ENCODE data around the gene YJEFN3.

YJEFN3 gene

GRCh38 chr19:19558055-19558454, 29.3 kb downstream of the YJEFN3 start:
- no peak for DNase-seq

- no peak for DNase-seq
Measured at GRCh38 chr19:19558636-19559035, 29.9 kb downstream of the YJEFN3 start.

DNA sequence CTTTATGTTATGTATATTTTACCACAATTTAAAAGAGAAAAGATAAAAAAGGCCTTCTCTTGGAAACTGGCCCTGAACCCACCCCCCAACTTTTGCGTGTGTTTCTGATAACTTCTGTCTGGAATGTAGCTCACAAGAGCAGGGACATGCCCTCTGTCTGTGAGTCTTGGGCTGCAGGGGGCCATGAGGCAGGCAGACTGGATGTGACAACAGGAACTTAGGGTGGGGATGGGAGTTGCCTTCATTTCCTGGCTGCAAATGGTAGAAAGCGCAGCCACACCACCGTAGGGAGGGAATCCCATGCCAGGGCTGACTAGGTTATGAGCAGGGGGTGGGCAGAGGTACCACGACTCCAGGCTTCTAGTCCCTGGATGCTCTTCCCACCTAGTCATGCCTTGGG, 31.2 kb downstream of the YJEFN3 start:
- DNase-seq, result no peak

GRCh38 chr19:19561946-19562664, 33.4 kb downstream of the YJEFN3 start:
- no peak for DNase-seq

DNA sequence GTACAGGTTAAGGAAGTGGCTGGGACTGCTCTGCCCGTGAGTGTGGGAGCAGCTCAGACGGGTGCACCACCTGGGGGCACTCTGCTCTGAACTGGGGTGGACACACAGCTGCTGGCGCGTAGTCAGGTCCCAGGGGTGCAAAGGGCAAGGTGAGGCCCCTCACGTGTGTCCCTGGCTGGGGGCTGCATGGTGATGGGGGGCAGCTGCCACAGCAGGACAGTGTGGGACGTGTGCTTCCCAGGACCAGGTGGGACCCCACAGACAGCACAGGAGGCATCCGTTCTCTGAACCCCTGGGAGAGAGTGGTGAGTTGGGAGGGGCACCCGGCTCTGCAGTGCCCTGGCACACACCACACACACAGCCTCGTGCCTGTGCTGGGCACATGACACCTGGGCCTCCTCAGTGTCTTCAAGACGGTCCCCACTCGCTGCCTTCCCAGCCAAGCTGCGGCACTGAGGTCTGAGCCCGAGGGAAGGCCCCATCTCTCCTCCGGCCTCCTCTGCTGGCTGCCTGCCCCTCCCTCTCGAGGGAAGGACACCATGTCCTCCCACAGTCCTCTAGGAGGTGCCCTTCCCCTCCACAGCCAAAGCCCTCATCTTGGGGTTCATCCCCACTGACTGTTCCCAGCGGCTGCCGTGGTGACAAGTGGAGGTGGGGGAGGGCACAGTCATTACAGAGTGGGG, 34.1 kb downstream of the YJEFN3 start:
- no peak for DNase-seq

DNA sequence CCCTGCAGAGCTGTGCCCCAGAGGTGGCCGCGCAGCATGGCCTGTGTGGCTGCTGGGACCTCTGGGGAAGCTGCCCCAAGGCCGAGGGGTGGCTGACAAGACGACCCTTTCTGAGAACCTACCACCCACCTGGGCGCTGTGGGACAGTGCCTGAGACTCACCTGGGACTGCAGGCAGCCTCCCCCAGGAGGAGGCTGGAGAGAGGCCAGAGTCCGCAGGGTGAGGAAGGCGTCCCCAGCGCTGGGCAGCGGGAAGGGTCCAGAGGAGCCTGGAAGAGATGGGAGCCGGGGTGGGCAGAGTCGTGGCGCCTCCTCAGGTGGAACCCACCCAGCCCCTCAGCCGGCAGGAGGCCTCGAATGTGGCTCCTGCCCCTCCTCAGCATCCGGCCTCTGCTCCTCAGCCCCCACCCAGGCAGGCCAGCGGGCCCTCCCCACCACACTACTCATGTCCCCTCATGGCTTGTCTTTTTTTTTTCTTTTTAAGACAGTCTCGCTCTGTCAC, 34.7 kb downstream of the YJEFN3 start:
- no peak for DNase-seq

DNA sequence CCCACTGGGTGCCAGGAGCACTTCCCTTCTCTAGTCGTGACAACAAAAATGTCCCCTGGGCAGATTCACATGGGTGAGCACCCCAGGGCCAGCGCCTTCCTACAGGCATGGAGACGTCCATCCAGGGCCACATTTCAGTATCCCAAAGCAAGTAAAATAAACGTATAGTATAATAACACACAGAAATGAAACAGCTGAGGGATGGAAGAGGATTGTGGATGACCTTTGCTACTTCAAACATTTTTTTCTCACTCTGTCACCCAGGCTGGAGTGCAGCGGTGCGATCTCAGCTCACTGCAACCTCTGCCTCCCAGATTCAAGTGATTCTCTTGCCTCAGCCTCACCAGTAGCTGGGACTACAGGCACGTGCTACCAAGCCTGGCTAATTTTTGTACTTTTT, 37.6 kb downstream of the YJEFN3 start:
- no peak for DNase-seq

GRCh38 chr19:19567391-19567790, 38.7 kb downstream of the YJEFN3 start:
- no peak for DNase-seq

DNA sequence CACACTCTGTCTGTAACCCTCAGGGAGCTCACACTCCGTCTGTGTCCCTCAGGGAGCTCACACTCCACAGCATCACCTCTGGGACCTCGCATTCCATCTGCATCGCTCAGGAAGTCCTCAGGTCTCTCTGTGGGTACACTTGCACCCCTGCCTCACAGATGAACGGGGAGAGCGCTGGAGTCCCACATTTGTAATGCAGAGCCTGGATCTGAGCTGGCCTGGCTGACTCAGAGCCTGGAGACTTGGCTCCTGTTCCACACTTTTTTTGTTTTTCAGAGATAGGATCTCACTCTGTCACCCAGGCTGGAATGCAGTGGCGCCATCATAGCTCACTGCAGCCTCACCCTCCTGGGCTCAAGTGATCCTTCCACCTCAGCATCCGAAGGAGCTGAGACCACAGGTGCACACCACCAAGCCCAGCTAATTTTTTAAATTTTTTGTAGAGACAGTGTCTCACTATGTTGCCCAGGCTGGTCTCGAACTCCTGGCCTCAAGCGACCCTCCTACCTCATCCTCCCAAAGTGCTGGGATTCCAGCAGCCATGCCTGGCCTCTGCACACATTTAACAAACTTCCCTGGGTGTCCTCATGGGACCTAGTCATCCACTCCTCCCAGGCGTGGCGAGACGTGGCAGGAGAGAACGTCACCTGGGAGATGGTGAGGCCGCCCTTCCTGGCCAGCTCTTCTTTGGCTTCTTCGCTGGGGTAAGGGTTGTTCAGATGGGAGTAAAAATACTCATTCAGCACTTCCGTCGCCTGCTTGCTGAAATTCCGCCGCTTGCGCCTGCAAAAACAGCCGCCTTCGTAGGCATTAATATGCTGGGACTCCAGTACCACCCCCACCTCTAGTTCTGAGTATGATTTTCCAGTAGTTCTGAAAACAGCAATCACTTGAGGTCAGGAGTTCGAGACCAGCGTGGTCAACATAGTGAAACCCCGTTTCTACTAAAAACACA, 40.4 kb downstream of the YJEFN3 start:
- DNase-seq, result no peak

DNA sequence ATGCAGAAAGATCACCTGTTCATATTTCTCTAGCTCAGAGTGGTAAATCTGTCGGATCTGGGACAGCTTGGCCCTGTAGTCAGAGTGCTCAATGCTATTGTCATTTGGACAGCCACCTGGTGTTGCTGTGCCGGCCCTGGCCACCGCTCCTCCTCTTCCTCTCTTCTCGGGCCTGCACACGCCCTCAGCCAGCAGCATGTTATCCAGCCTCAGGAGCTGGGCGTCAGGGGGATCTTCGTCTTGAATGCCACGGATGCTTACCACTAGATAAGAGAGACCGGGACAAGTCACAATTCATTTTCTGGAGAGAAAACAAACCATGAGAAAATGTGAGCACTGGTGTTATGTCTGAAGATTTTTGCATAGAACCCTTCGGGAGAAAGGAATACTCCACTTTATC, 41.9 kb downstream of the YJEFN3 start:
- DNase-seq, result no peak

DNA sequence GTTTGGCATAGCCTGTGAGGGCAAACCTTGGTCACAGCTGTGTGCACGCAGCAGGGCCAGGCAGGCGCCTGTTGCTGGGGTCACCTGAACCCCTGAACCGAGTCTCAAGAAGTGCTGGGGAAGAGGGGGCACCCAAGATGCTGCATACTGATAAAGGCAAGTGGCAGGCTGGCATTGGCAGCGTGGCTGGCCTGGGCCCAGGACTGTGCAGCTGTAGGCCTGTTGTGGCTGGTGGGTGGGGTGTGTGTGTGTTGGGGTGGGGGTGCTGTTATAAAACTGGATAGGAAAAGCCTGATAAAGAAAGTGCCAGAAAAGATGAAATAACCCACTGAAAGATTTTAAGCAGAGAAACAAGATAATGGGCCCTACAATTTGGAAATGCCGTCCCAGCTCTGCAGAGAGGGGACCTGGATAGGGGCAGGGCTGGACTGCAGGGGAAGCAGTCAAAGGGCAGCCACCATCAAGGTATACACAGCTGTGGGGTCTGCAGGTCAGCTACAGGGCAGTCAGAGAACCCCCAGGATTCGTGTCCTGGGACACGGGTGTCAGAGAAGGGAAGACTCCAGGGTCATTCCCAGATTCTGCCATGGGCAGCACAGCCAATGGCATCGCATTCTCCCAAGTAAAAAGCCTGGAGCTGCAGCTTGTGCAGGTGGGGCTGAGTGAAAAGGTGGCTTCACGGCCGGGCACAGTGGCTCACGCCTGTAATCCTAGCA, 42.5 kb downstream of the YJEFN3 start:
- no peak for DNase-seq

- no peak for DNase-seq
Measured at GRCh38 chr19:19575411-19575810, 46.7 kb downstream of the YJEFN3 start.

DNA sequence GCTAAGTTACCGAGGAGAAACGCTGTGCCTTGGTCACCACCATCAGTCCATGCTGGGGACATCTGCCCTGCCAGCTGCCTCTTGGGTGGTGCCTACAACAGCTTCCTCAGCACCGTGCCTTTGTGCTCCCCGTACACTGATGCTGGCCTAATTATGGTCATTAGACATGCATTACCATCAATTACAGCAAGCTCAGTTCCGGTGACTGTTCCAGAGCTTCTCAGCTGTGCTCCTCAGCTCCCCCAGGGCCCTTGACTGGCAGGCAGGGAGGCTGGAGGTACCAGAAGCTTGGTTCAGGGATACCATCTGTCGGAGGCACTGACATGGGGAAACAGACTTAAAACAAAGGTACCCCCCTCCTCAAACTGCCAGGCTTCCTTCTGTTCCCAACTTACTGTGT, 49.5 kb downstream of the YJEFN3 start:
- DNase-seq, result no peak

- DNase-seq, result no peak
Measured at GRCh38 chr19:19579533-19580361, 51.0 kb downstream of the YJEFN3 start.

GRCh38 chr19:19580418-19580817, 51.7 kb downstream of the YJEFN3 start:
- DNase-seq, result no peak

GRCh38 chr19:19581391-19581790, 52.7 kb downstream of the YJEFN3 start:
- DNase-seq, result no peak

- DNase-seq, result no peak
Measured at GRCh38 chr19:19582471-19582870, 53.8 kb downstream of the YJEFN3 start.

DNA sequence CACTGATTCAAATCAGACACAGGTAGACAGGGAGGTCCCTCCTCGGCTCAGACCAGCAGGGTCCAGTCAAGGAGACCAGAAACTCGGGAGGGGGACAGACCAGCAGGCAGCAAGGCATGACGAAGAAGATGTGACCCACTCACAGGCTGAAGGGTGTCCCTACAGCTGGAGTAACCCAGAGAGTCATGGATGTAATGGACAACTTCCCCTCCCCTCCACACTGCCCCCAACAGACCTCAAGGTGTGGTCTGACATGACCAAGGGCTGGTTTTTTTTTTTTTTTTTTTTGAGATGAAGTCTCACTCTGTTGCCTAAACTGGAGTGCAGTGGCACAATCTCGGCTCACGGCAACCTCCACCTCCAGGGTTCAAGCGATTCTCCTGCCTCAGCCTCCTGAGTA, 55.6 kb downstream of the YJEFN3 start:
- no peak for DNase-seq

Data from activated CD4-positive, CD25-positive, alpha-beta regulatory T cell (primary cell).